ENCODE data around the gene SERPINI1.
A peak's percentile ranks its signal among the peaks of the same experiment; 100 is the strongest.

Gene SERPINI1

DNA sequence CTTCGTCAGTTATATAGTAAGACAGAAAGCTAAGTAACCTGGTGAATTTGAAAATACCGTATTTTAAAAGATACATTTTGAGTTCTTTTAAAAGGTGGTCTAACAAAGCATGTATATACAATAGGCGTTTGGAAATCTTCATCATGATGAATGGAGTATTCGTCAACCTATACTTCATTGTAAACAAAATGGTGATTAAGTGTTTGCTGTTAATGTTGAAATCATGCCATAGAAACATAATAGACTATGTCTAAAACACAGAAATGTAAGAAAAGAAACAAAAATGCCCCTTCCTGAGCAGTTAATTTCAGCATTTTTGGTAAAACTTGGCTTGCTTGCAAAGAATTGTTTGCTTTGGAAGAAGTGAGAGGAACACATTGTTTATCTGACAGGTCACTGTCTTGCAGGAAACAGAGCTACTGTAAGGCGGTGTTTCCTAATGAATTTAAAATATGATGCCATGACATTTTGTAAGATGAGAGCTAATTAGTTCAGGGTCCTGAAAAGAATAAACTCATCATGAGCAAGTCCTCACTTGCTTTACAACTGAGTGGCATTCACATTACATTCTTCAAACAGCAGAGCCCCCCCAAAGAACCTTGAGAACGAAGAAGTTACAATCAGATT, 126.7 kb downstream of the SERPINI1 start:
- intact Hi-C loops (cut with DNase I; ENCODE audit: low total_unique reads), result no loop called here

DNA sequence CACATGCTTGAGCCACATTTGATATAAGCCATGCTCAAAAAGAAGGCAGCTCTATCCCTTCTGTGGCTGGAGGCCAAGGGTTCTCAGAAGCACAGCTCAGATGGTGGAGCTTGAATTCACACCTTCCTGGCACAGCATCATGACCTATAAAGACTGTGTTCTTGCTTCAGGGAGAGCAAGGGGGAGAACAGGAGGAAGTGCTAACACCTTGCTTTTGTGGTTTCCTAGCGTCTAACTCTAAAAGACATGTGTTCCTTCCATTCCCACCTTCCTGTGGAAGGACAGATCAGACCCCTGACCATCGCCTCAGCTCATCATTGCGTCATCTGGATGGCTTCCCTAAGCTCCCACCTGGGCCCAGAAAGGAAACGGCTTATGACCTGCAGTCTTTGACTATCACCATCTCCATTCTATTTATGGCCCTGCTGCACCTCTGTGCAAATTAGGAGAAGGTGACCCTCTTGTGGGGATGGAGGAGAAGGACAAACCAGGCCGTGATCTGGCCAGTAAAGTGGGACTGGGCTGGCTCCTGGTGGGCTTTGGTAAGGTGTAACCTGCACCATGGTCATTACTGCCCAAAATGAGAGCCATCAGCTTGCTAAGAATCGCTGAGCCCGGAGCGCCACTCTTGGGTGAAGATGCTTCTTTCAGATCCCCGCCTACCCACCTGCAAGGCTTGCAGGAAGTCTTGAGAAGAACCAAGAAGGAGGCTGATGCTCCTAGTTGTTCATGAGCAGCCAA, 128.5 kb downstream of the SERPINI1 start:
- H3K4me3 ChIP-seq, result no peak overlapping the region
- DNase-seq, result no peak
- H3K27me3 ChIP-seq, result no peaks in the 10 kb centered on the region
- H3K27ac ChIP-seq, result peak overlapping the region; percentile 6 to 25
- TF ChIP-seq, protein P1, sequence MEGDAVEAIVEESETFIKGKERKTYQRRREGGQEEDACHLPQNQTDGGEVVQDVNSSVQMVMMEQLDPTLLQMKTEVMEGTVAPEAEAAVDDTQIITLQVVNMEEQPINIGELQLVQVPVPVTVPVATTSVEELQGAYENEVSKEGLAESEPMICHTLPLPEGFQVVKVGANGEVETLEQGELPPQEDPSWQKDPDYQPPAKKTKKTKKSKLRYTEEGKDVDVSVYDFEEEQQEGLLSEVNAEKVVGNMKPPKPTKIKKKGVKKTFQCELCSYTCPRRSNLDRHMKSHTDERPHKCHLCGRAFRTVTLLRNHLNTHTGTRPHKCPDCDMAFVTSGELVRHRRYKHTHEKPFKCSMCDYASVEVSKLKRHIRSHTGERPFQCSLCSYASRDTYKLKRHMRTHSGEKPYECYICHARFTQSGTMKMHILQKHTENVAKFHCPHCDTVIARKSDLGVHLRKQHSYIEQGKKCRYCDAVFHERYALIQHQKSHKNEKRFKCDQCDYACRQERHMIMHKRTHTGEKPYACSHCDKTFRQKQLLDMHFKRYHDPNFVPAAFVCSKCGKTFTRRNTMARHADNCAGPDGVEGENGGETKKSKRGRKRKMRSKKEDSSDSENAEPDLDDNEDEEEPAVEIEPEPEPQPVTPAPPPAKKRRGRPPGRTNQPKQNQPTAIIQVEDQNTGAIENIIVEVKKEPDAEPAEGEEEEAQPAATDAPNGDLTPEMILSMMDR (IDR thresholded peaks at IDR 0.05), result no peak
- H3K4me1 ChIP-seq, result peaks cover 0 to 36% (median 10%) of the 10 kb centered on the region in 4 donors
- no peaks in the 10 kb centered on the region for H3K36me3 ChIP-seq
- H3K9me3 ChIP-seq, result no peaks in the 10 kb centered on the region
- intact Hi-C loops (cut with DNase I; ENCODE audit: low total_unique reads), result no loop called here

More for the DNA sequence above, 126.7 kb downstream of the SERPINI1 start:
- TF ChIP-seq, protein P1 (IDR thresholded peaks at IDR 0.05), result no peak
- Histone ChIP-seq H3K36me3 (no peaks in the 10 kb centered on the region), H3K27me3 (no peaks in the 10 kb centered on the region), H3K9me3 (no peaks in the 10 kb centered on the region), H3K4me3 (no peak overlapping the region), H3K27ac (no peak overlapping the region), H3K4me1 (peaks cover 0 to 36% (median 10%) of the 10 kb centered on the region in 4 donors)
- no peak for DNase-seq

DNA sequence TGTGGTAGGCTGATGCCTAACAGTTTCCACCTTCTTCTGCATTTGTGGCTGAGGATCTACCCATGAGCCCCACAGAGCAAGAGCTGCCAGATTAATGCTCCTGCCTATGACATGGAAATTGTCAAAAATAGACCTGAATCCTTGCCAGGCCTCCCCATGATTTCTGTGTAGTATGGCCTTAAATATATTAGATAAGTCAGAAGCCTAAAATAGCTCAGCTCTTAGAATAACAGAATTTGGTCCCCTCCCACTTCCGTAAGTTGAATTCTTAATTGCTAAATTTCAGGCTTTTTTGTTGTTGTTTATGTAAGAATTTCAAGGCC, 129.0 kb downstream of the SERPINI1 start:
- H3K27me3 ChIP-seq, result no peaks in the 10 kb centered on the region
- intact Hi-C loops (cut with DNase I; ENCODE audit: low total_unique reads), result no loop called here
- H3K27ac ChIP-seq, result peak overlapping the region; percentile 6 to 25
- H3K4me1 ChIP-seq, result peaks cover 0 to 36% (median 10%) of the 10 kb centered on the region in 4 donors
- H3K4me3 ChIP-seq, result no peak overlapping the region
- DNase-seq, result peak in 1 of 2 donors; percentile 26
- TF ChIP-seq, protein P1 (IDR thresholded peaks at IDR 0.05), result no peak
- no peaks in the 10 kb centered on the region for H3K36me3 ChIP-seq
- no peaks in the 10 kb centered on the region for H3K9me3 ChIP-seq

DNA sequence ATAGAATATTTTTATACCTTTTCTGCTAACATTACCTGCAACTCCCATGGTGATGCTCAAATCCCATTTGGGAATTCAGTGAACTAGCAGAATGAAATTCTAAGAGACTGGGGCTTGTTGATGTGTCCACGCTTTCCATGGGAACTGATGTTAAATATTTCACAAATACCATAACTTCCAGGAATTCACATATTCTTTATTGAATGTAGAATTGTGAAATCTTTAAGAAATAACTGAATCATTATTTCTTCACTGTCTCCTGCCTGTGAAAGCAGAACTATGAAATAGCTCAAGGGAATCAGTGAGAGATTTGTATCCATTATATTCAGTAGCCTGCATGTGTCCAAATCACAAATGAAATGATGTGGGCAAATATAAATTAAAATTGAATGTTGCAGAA, 130.8 kb downstream of the SERPINI1 start:
- Histone ChIP-seq H3K27ac (no peak overlapping the region), H3K36me3 (no peaks in the 10 kb centered on the region), H3K9me3 (no peaks in the 10 kb centered on the region), H3K4me1 (peaks cover 0 to 33% (median 10%) of the 10 kb centered on the region in 4 donors), H3K4me3 (no peak overlapping the region), H3K27me3 (no peaks in the 10 kb centered on the region)
- intact Hi-C loops (cut with DNase I; ENCODE audit: low total_unique reads), result no loop called here
- TF ChIP-seq, protein P1 (IDR thresholded peaks at IDR 0.05), result no peak
- no peak for DNase-seq

DNA sequence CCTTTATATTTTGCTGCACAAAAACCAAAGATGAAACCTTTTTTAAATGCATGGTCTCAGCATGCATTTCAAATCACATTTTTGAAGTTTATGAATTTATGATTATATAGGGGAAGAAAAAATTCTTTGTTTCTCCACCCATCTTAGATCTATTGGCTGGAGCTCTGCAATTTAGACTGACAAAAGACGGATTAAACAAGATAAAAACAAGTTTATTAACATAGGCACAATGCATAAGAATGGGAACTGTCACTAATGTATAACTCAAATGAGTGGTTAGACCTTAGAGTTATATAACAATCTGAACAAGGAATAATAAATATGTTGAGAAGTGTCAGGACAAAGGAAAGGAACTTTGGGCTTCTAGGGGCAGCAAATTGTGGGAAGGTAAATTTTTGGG, 132.5 kb downstream of the SERPINI1 start:
- H3K4me1 ChIP-seq, result peaks cover 0 to 24% (median 10%) of the 10 kb centered on the region in 4 donors
- no peak for DNase-seq
- H3K27me3 ChIP-seq, result no peaks in the 10 kb centered on the region
- no peak overlapping the region for H3K4me3 ChIP-seq
- no peak overlapping the region for H3K27ac ChIP-seq
- no peaks in the 10 kb centered on the region for H3K9me3 ChIP-seq
- H3K36me3 ChIP-seq, result no peaks in the 10 kb centered on the region
- intact Hi-C loops (cut with DNase I; ENCODE audit: low total_unique reads), result no loop called here
- TF ChIP-seq, protein P1 (IDR thresholded peaks at IDR 0.05), result no peak
